Muscle layer of duodenum (tissue), 2 donors: ENCODE data around the gene DAZ3.
"Not testable (repeated sequence)": the region's sequence is repeated elsewhere in the genome, so short reads cannot be mapped to it uniquely, and the experiment has no call there.

ENCODE experiments used
- H3K27ac ChIP-seq: one replicate; pipeline ENCODE4 v1.7.0; 2013; ENCODE audit warnings: mild to moderate bottlenecking, low read length
- H3K27me3 ChIP-seq: one replicate; pipeline ENCODE4 v1.7.0; 2013; ENCODE audit warnings: low read depth, mild to moderate bottlenecking, control low read depth, low read length
- H3K36me3 ChIP-seq, 2 donors: one replicate each; pipeline ENCODE4 v1.7.0; 2013; ENCODE audit warnings: low read length in 2 of 2, control low read depth in 1 of 2, mild to moderate bottlenecking in 1 of 2; ENCODE audit not compliant: insufficient read depth in 2 of 2, control insufficient read depth in 1 of 2
- H3K4me1 ChIP-seq, 2 donors: one replicate each; pipeline ENCODE4 v1.7.0; 2013; ENCODE audit warnings: low read length in 2 of 2, mild to moderate bottlenecking in 2 of 2, control low read depth in 1 of 2, moderate library complexity in 1 of 2; ENCODE audit not compliant: insufficient read depth in 2 of 2, control insufficient read depth in 1 of 2
- H3K4me3 ChIP-seq, 2 donors: one replicate each; pipeline ENCODE4 v1.7.0; 2013; ENCODE audit warnings: low read length in 2 of 2, low read depth in 1 of 2, mild to moderate bottlenecking in 1 of 2
- H3K9me3 ChIP-seq, 2 donors: one replicate each; pipeline ENCODE4 v1.7.0; 2013; ENCODE audit warnings: low read length in 2 of 2, control low read depth in 1 of 2, mild to moderate bottlenecking in 1 of 2; ENCODE audit not compliant: control insufficient read depth in 1 of 2
- donor health status: healthy.

The DAZ3 gene

DNA sequence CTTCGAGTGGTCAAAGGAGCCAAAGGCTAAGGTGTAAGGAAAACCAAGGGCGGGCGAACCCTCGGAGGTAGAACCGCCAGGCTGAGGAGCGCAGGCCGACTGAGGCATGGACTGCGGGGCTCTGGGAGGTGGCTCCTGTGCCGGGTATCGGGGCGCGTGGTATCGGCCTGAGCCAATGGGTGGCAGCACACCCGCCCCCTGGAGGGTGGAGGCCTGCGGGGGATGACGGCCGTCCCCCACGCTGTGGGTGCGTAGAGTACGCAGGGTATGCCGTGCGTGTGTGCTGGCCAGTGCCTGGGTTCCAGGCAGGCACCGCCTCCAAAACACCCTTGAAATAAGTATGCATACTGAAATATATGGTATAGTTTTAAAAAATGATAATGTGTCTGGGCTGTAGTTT, at the start of gene DAZ3:
Gene DAZ3 (minus strand): TSS at position 101 of the 400 bp plus-strand sequence. CDS start 208 bp downstream, outside the sequence.
- not testable (repeated sequence) for H3K4me3 ChIP-seq, H3K27ac ChIP-seq, H3K27me3 ChIP-seq, H3K36me3 ChIP-seq, H3K4me1 ChIP-seq, H3K9me3 ChIP-seq

DNA sequence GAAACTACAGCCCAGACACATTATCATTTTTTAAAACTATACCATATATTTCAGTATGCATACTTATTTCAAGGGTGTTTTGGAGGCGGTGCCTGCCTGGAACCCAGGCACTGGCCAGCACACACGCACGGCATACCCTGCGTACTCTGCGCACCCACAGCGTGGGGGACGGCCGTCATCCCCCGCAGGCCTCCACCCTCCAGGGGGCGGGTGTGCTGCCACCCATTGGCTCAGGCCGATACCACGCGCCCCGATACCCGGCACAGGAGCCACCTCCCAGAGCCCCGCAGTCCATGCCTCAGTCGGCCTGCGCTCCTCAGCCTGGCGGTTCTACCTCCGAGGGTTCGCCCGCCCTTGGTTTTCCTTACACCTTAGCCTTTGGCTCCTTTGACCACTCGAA, 20.4 kb upstream of the DAZ3 start, which contains the start of gene DAZ4:
Gene DAZ4 (plus strand): TSS at position 301 of the 400 bp plus-strand sequence. CDS start 208 bp downstream, outside the sequence.
- H3K27ac ChIP-seq, H3K36me3 ChIP-seq, H3K27me3 ChIP-seq, H3K4me3 ChIP-seq, H3K4me1 ChIP-seq, H3K9me3 ChIP-seq: not testable (repeated sequence)

- not testable (repeated sequence) for H3K36me3 ChIP-seq, H3K4me1 ChIP-seq, H3K9me3 ChIP-seq, H3K27ac ChIP-seq, H3K27me3 ChIP-seq, H3K4me3 ChIP-seq
These were observed 11.9 kb upstream of the DAZ3 start for GRCh38 chrY:24825069-24825468.

GRCh38 chrY:24824184-24824879, 11.1 kb upstream of the DAZ3 start:
- not testable (repeated sequence) for H3K4me1 ChIP-seq, H3K9me3 ChIP-seq, H3K4me3 ChIP-seq, H3K27ac ChIP-seq, H3K27me3 ChIP-seq, H3K36me3 ChIP-seq

DNA sequence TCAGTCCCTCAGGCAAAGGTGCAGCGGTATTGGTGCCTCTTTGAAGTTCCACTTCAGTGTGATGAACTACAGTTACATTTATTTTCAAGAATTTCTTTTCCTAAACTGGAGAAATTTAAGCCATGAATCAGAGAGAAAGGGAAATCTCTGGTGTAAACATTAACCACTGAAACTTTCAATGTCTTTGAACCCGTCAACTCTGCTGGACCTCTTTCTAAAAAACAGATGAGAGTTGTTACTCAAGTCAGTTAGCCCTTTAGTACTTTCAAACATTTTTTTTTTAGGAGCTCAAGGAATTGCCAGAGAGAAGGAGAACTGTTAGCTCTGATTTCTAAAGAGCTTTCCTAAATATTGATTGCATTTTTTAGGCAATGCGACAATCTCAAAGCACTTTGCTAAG, 8.6 kb upstream of the DAZ3 start:
- H3K27me3 ChIP-seq, H3K36me3 ChIP-seq, H3K4me1 ChIP-seq, H3K4me3 ChIP-seq, H3K27ac ChIP-seq, H3K9me3 ChIP-seq: not testable (repeated sequence)
